Gastrocnemius medialis (tissue), 4 donors: Measurements from ENCODE around the gene HMHB1.

Experiments
- CTCF ChIP-seq, 5 experiments: fragments of 450-650 bp in 3 of 5; fragments of 200-600 bp in 2 of 5; sonication (generic) in 2 of 5; IDR thresholded peaks in 4 of 5; conservative IDR thresholded peaks in 1 of 5; 1 replicate in 4 of 5; 2 replicates in 1 of 5; pipeline ENCODE4 v1.5.1; 2016 to 2019; ENCODE audit warnings: antibody characterized with exemption in 5 of 5, mild to moderate bottlenecking in 3 of 5, moderate library complexity in 3 of 5
- POLR2A ChIP-seq, 2 donors: fragments of 450-650 bp; IDR thresholded peaks; one replicate each; pipeline ENCODE4 v1.6.1; 2017; ENCODE audit warnings: antibody characterized with exemption in 2 of 2, mild to moderate bottlenecking in 2 of 2, moderate library complexity in 2 of 2

GRCh38 chr5:143820451-143820850, 8.5 kb downstream of the HMHB1 start:
- TF ChIP-seq CTCF (IDR thresholded peaks at IDR 0.05 in 4 of 5, conservative IDR thresholded peaks at IDR 0.05 in 1 of 5) (no peak), POLR2A (IDR thresholded peaks at IDR 0.05) (no peak)
